SK-N-DZ (cell line): ENCODE data around the gene C2orf49. TPM values are rescaled to one million over a fixed set of nuclear protein-coding genes. Genes with fewer than 3 reads are reported as not detected.
A peak's percentile ranks its signal among the peaks of the same experiment; 100 is the strongest.

ENCODE experiments used
- DNase-seq: peaks from one replicate; pipeline ENCODE4 v3.0.0-alpha.2; 2015; ENCODE audit warnings: low spot score
- polyA plus RNA-seq, 2 experiments: library from polyadenylated mRNA; depleted of rRNA; stranded (reverse); fragments of >200 nt; gene quantifications; 2 replicates each; pipeline ENCODE4 v1.2.3, GENCODE V29; 2014

C2orf49 gene
- polyA plus RNA-seq (2014; cell fraction: cytosol; rRNA removed), result 17.4 and 18.2 TPM in 2 replicates
- 5.3 and 7.7 TPM in 2 replicates for polyA plus RNA-seq (2014; cell fraction: nucleus; rRNA removed)

GRCh38 chr2:105337122-105338019 is at the start of gene C2orf49:
C2orf49 (plus strand) TSS chr2:105337540; CDS start chr2:105337588, 48 bp downstream.
- DNase-seq, result peak; percentile 91

- peak; percentile 38 for DNase-seq
Observed at GRCh38 chr2:105287692-105288091, 49.6 kb upstream of the C2orf49 start.

GRCh38 chr2:105288133-105288532 is 49.2 kb upstream of the C2orf49 start:
- DNase-seq, result no peak

GRCh38 chr2:105290981-105291660 is 46.2 kb upstream of the C2orf49 start:
- DNase-seq, result no peak

- DNase-seq, result no peak
Observed at GRCh38 chr2:105291981-105292380, 45.4 kb upstream of the C2orf49 start.

GRCh38 chr2:105294046-105294445 is 43.3 kb upstream of the C2orf49 start:
- DNase-seq, result no peak

GRCh38 chr2:105294844-105295481 is 42.4 kb upstream of the C2orf49 start:
- peak; percentile 51 for DNase-seq

GRCh38 chr2:105296017-105296611 is 41.2 kb upstream of the C2orf49 start:
- no peak for DNase-seq

GRCh38 chr2:105297216-105297615 is 40.1 kb upstream of the C2orf49 start:
- DNase-seq, result no peak

- no peak for DNase-seq
Observed at GRCh38 chr2:105298017-105298416, 39.3 kb upstream of the C2orf49 start.

GRCh38 chr2:105299290-105299689 is 38.0 kb upstream of the C2orf49 start:
- no peak for DNase-seq

- no peak for DNase-seq
Observed at GRCh38 chr2:105301646-105302045, 35.7 kb upstream of the C2orf49 start.

GRCh38 chr2:105307146-105307545 is 30.2 kb upstream of the C2orf49 start:
- DNase-seq, result no peak

GRCh38 chr2:105307550-105307949 is 29.8 kb upstream of the C2orf49 start:
- DNase-seq, result no peak

GRCh38 chr2:105307962-105308361 is 29.4 kb upstream of the C2orf49 start:
- DNase-seq, result no peak

GRCh38 chr2:105308382-105309146 is 28.8 kb upstream of the C2orf49 start:
- no peak for DNase-seq

GRCh38 chr2:105309147-105309545 is 28.2 kb upstream of the C2orf49 start:
- no peak for DNase-seq

GRCh38 chr2:105313877-105314276 is 23.5 kb upstream of the C2orf49 start:
- DNase-seq, result no peak

GRCh38 chr2:105315314-105315713 is 22.0 kb upstream of the C2orf49 start:
- no peak for DNase-seq

- no peak for DNase-seq
Observed at GRCh38 chr2:105317937-105318336, 19.4 kb upstream of the C2orf49 start.

GRCh38 chr2:105320651-105321215 is 16.6 kb upstream of the C2orf49 start:
- no peak for DNase-seq
